HEK293 (cell line): ENCODE results near the gene METTL22.

ENCODE experiments used
- SETDB1 ChIP-seq: IDR thresholded peaks from one replicate; pipeline ENCODE4 v1.6.1; 2017; ENCODE audit warnings: mild to moderate bottlenecking, low read length, moderate library complexity, mixed read lengths; ENCODE audit not compliant: insufficient read length
- SP2 ChIP-seq: fragments of 450-650 bp; formaldehyde crosslinking; IDR thresholded peaks from 2 replicates; pipeline ENCODE4 v1.5.1; 2016; ENCODE audit warnings: missing biosample characterization, missing genetic modification characterization
- TCF7L2 ChIP-seq: IDR thresholded peaks from 2 replicates; pipeline ENCODE4 v1.6.1; 2011; ENCODE audit warnings: low read depth, mild to moderate bottlenecking, inconsistent platforms, low read length, moderate library complexity, borderline replicate concordance
- ZBTB8A ChIP-seq: fragments of 450-650 bp; formaldehyde crosslinking; IDR thresholded peaks from 2 replicates; pipeline ENCODE4 v1.5.1; 2016; ENCODE audit warnings: missing biosample characterization, missing genetic modification characterization
- ZNF121 ChIP-seq: fragments of 450-650 bp; formaldehyde crosslinking; IDR thresholded peaks from 2 replicates; pipeline ENCODE4 v1.5.1; 2016; ENCODE audit warnings: missing biosample characterization, missing genetic modification characterization
- ZNF223 ChIP-seq: fragments of 450-650 bp; formaldehyde crosslinking; IDR thresholded peaks from 2 replicates; pipeline ENCODE4 v1.5.1; 2016; ENCODE audit warnings: missing biosample characterization, missing genetic modification characterization
- ZNF274 ChIP-seq, 2 experiments: fragments of 200-500 bp in 1 of 2; fragments of 450-650 bp in 1 of 2; sonication (Bioruptor generic) in 1 of 2; formaldehyde crosslinking in 1 of 2; IDR thresholded peaks; 2 replicates each; pipeline versions ENCODE4 v1.5.1 to v1.6.1; 2014 to 2016; ENCODE audit warnings: borderline replicate concordance in 1 of 2, inconsistent platforms in 1 of 2, low read length in 1 of 2, missing biosample characterization in 1 of 2, missing genetic modification characterization in 1 of 2
- ZNF391 ChIP-seq: fragments of 450-650 bp; formaldehyde crosslinking; IDR thresholded peaks from 2 replicates; pipeline ENCODE4 v1.5.1; 2016; ENCODE audit warnings: low read depth, missing biosample characterization, missing genetic modification characterization, borderline replicate concordance
- ZNF580 ChIP-seq: fragments of 450-650 bp; formaldehyde crosslinking; IDR thresholded peaks from 2 replicates; pipeline ENCODE4 v1.5.1; 2016; ENCODE audit warnings: missing biosample characterization, missing genetic modification characterization
- ZNF670 ChIP-seq: fragments of 450-650 bp; formaldehyde crosslinking; IDR thresholded peaks from 2 replicates; pipeline ENCODE4 v1.5.1; 2016; ENCODE audit warnings: missing biosample characterization, missing genetic modification characterization, low read depth
- ZNF768 ChIP-seq: fragments of 450-650 bp; formaldehyde crosslinking; IDR thresholded peaks from 2 replicates; pipeline ENCODE4 v1.5.1; 2018; ENCODE audit warnings: missing biosample characterization, mild to moderate bottlenecking, missing genetic modification characterization
- TF ChIP-seq, protein P1 (sequence below): fragments of 450-650 bp; formaldehyde crosslinking; IDR thresholded peaks from 2 replicates; pipeline ENCODE4 v1.5.1; 2016; ENCODE audit warnings: missing biosample characterization, missing genetic modification characterization
- TF ChIP-seq, protein P2 (sequence below): fragments of 450-650 bp; formaldehyde crosslinking; IDR thresholded peaks from 2 replicates; pipeline ENCODE4 v1.5.1; 2016; ENCODE audit warnings: missing biosample characterization, missing genetic modification characterization, low read depth

GRCh38 chr16:8673611-8674412 lies 52.3 kb downstream of the METTL22 start:
- TF ChIP-seq, protein P1, sequence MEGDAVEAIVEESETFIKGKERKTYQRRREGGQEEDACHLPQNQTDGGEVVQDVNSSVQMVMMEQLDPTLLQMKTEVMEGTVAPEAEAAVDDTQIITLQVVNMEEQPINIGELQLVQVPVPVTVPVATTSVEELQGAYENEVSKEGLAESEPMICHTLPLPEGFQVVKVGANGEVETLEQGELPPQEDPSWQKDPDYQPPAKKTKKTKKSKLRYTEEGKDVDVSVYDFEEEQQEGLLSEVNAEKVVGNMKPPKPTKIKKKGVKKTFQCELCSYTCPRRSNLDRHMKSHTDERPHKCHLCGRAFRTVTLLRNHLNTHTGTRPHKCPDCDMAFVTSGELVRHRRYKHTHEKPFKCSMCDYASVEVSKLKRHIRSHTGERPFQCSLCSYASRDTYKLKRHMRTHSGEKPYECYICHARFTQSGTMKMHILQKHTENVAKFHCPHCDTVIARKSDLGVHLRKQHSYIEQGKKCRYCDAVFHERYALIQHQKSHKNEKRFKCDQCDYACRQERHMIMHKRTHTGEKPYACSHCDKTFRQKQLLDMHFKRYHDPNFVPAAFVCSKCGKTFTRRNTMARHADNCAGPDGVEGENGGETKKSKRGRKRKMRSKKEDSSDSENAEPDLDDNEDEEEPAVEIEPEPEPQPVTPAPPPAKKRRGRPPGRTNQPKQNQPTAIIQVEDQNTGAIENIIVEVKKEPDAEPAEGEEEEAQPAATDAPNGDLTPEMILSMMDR (tag by site-specific recombination), result no peak
- TF ChIP-seq ZNF391 (no peak), ZBTB8A (no peak), SP2 (tag by site-specific recombination) (no peak), TCF7L2 (no peak), SETDB1 (no peak), ZNF121 (tag by site-specific recombination) (no peak), ZNF670 (tag by site-specific recombination) (no peak), ZNF768 (tag by site-specific recombination) (no peak), ZNF580 (tag by site-specific recombination) (no peak), ZNF274 (IDR thresholded peaks at IDR 0.05; ENCODE audit: low read length) (no peak), ZNF274 (tag by site-specific recombination; IDR thresholded peaks at IDR 0.05; ENCODE audit: borderline replicate concordance) (no peak), ZNF223 (no peak)
- TF ChIP-seq, protein P2, sequence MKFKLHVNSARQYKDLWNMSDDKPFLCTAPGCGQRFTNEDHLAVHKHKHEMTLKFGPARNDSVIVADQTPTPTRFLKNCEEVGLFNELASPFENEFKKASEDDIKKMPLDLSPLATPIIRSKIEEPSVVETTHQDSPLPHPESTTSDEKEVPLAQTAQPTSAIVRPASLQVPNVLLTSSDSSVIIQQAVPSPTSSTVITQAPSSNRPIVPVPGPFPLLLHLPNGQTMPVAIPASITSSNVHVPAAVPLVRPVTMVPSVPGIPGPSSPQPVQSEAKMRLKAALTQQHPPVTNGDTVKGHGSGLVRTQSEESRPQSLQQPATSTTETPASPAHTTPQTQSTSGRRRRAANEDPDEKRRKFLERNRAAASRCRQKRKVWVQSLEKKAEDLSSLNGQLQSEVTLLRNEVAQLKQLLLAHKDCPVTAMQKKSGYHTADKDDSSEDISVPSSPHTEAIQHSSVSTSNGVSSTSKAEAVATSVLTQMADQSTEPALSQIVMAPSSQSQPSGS (tag by site-specific recombination), result no peak
